HepG2 (cell line): ENCODE data around the gene TBCB. TPM values are rescaled to one million over a fixed set of nuclear protein-coding genes. Genes with fewer than 3 reads are reported as not detected.
A peak's percentile ranks its signal among the peaks of the same experiment; 100 is the strongest.

Source experiments
- ARHGAP35 ChIP-seq: sonication (generic); formaldehyde crosslinking; IDR thresholded peaks from 2 replicates; pipeline ENCODE4 v1.9.0; 2022; ENCODE audit warnings: mild to moderate bottlenecking, inconsistent platforms, moderate library complexity, missing genetic modification reagents, borderline replicate concordance
- GRHL1 ChIP-seq: sonication (generic); formaldehyde crosslinking; conservative IDR thresholded peaks from 2 replicates; pipeline ENCODE4 v1.8.0; 2022; ENCODE audit warnings: missing genetic modification reagents
- HNRNPH1 ChIP-seq: fragments of 200-400 bp; formaldehyde crosslinking; optimal IDR thresholded peaks from 2 replicates; pipeline ENCODE3; 2017; ENCODE audit warnings: mild to moderate bottlenecking, low read depth, low read length
- KDM5A ChIP-seq: fragments of 200-600 bp; sonication (generic); IDR thresholded peaks from 2 replicates; pipeline ENCODE4 v1.7.0; 2018; ENCODE audit warnings: antibody characterized with exemption, mild to moderate bottlenecking, low read length, borderline replicate concordance
- MTF1 ChIP-seq: sonication (generic); formaldehyde crosslinking; IDR thresholded peaks from 2 replicates; pipeline ENCODE4 v1.5.0; 2020; ENCODE audit warnings: missing genetic modification reagents
- POLR2G ChIP-seq: fragments of 200-400 bp; formaldehyde crosslinking; IDR thresholded peaks from 2 replicates; pipeline ENCODE4 v1.6.1; 2018; ENCODE audit warnings: mild to moderate bottlenecking, low read depth, low read length, moderate library complexity
- PRDM10 ChIP-seq: sonication (generic); formaldehyde crosslinking; IDR thresholded peaks from 2 replicates; pipeline ENCODE4 v1.4.0; 2020; ENCODE audit warnings: low read depth, missing genetic modification reagents
- ZBTB40 ChIP-seq, 2 experiments: fragments of 450-650 bp in 1 of 2; sonication (generic) in 1 of 2; formaldehyde crosslinking in 1 of 2; IDR thresholded peaks; 2 replicates each; pipeline versions ENCODE4 v1.6.1 to v1.8.0; 2016 to 2022; ENCODE audit warnings: antibody characterized with exemption in 1 of 2, mild to moderate bottlenecking in 1 of 2, missing genetic modification reagents in 1 of 2
- ZNF121 ChIP-seq: sonication (generic); formaldehyde crosslinking; IDR thresholded peaks from 2 replicates; pipeline ENCODE4 v1.5.0; 2020; ENCODE audit warnings: mild to moderate bottlenecking, missing genetic modification reagents
- ZNF264 ChIP-seq: sonication (generic); formaldehyde crosslinking; IDR thresholded peaks from 2 replicates; pipeline ENCODE4 v1.4.0; 2020; ENCODE audit warnings: missing genetic modification reagents
- ZNF562 ChIP-seq: sonication (generic); formaldehyde crosslinking; IDR thresholded peaks from 2 replicates; pipeline ENCODE4 v1.8.0; 2022; ENCODE audit warnings: missing genetic modification reagents, borderline replicate concordance
- ZNF577 ChIP-seq: sonication (generic); formaldehyde crosslinking; IDR thresholded peaks from 2 replicates; pipeline ENCODE4 v1.4.0; 2020; ENCODE audit warnings: mild to moderate bottlenecking, low read depth, missing genetic modification reagents, borderline replicate concordance
- ZNF781 ChIP-seq: sonication (generic); formaldehyde crosslinking; IDR thresholded peaks from 2 replicates; pipeline ENCODE4 v1.5.1; 2020; ENCODE audit warnings: borderline replicate concordance, mild to moderate bottlenecking, missing genetic modification reagents; ENCODE audit errors: not compliant biosample characterization
- polyA plus RNA-seq, 8 experiments: library from polyadenylated mRNA; depleted of rRNA in 3 of 8; stranded (reverse) in 7 of 8; unstranded in 1 of 8; fragments of >200 nt; fragmentation: Illumina TruSeq in 4 of 8; extraction: Trizol in 4 of 8; gene quantifications; 2 replicates each; pipeline versions ENCODE4 v1.2.1 to v1.2.3, GENCODE V29; 2011 to 2016; ENCODE audit warnings: low read depth in 4 of 8, missing spikeins in 1 of 8, mixed read lengths in 1 of 8; ENCODE audit not compliant: insufficient read depth in 1 of 8
- total RNA-seq, 5 experiments: library from RNA; depleted of rRNA; stranded (reverse); fragments of >200 nt; fragmentation: Illumina TruSeq; extraction: Trizol; gene quantifications; 2 replicates each; pipeline ENCODE4 v1.2.3, GENCODE V29; 2016; ENCODE audit warnings: low read depth in 1 of 5

The TBCB gene
- total and polyA plus RNA-seq, 2 of the 13 experiments (the other 11 are each of a cell fraction or from before 2014, with no cell fraction given) = 271 to 276 TPM

- TF ChIP-seq PRDM10 (no peak; the same call in 1 of the 2 replicates), GRHL1 (no peak), ZNF264 (CRISPR knock-in tag) (0 out of 2 replicates have a peak, but pooled peaks have one; percentile 56), MTF1 (CRISPR knock-in tag) (no peak), ZNF577 (no peak), ZNF121 (CRISPR knock-in tag) (0 out of 2 replicates have a peak, but pooled peaks have one; percentile 54), ARHGAP35 (CRISPR knock-in tag) (no peak; the same call in 1 of the 2 replicates), KDM5A (peak; percentile 79), HNRNPH1 (no peak), ZNF562 (CRISPR knock-in tag) (peak; percentile 52; the same call in 1 of the 2 replicates), POLR2G (peak; percentile 88), ZBTB40 (IDR thresholded peaks at IDR 0.05) (no peak), ZBTB40 (CRISPR knock-in tag; IDR thresholded peaks at IDR 0.05) (peak; percentile 86), ZNF781 (CRISPR knock-in tag) (peak; percentile 57)
Measured at GRCh38 chr19:36114721-36115452, 381 bp upstream of the TBCB start, which contains the start of gene POLR2I (continued).
